ACC112 (cell line): Measurements from ENCODE around the gene E2F2.
"Not testable (repeated sequence)": the region's sequence is repeated elsewhere in the genome, so short reads cannot be mapped to it uniquely, and the experiment has no call there.

Experiments
- H2AFZ ChIP-seq: fragments of 200-600 bp; sonication (generic); one replicate; pipeline ENCODE4 v1.6.0; 2017; ENCODE audit warnings: antibody characterized with exemption, low read length; ENCODE audit not compliant: unreplicated experiment
- H3K27ac ChIP-seq: fragments of 200-600 bp; sonication (generic); 2 replicates; pipeline ENCODE4 v1.5.1; 2014; ENCODE audit warnings: low read depth, mild to moderate bottlenecking, antibody characterized with exemption, low read length, moderate library complexity
- H3K27me3 ChIP-seq: fragments of 200-600 bp; sonication (generic); 2 replicates; pipeline ENCODE4 v1.6.1; 2014; ENCODE audit warnings: mild to moderate bottlenecking, antibody characterized with exemption, low read length, moderate library complexity, mixed read lengths; ENCODE audit not compliant: insufficient read depth
- H3K36me3 ChIP-seq: fragments of 200-600 bp; sonication (generic); 2 replicates; pipeline ENCODE4 v1.6.1; 2016; ENCODE audit warnings: mild to moderate bottlenecking, antibody characterized with exemption, low read length, moderate library complexity, mixed read lengths; ENCODE audit not compliant: insufficient read depth
- H3K4me1 ChIP-seq: fragments of 200-600 bp; sonication (generic); one replicate; pipeline ENCODE4 v1.6.1; 2016; ENCODE audit warnings: low read length, mixed read lengths; ENCODE audit not compliant: insufficient read depth, unreplicated experiment, control insufficient read depth
- H3K4me3 ChIP-seq: fragments of 200-600 bp; sonication (generic); 2 replicates; pipeline ENCODE4 v1.5.1; 2014; ENCODE audit warnings: mild to moderate bottlenecking, low read depth, low read length
- H3K79me2 ChIP-seq: fragments of 200-600 bp; sonication (generic); one replicate; pipeline ENCODE4 v1.6.0; 2016; ENCODE audit warnings: low read length; ENCODE audit not compliant: control insufficient read depth, unreplicated experiment, insufficient read depth

The E2F2 gene

DNA sequence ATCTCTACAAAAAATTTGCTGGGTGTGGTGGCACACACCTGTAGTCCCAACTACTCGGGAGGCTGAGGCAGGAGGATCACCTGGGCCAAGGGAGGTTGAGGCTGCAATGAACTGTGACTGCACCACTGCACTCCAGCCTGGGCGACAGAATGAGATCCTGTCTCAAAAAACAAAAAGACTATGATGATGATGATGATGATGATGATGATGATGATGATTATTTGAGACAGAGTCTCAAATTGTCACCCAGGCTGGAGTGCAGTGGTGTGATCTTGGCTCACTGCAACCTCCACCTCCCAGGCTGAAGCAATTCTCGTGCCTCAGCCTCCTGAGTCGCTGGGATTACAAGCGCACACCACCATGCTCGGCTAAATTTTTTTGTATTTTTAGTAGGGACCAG, 38.3 kb downstream of the E2F2 start:
- H3K36me3 ChIP-seq, H3K4me1 ChIP-seq, H2AFZ ChIP-seq, H3K27me3 ChIP-seq, H3K79me2 ChIP-seq, H3K27ac ChIP-seq, H3K4me3 ChIP-seq: not testable (repeated sequence)

GRCh38 chr1:23492132-23492720, 38.8 kb downstream of the E2F2 start:
- no peak overlapping the region for H3K27ac ChIP-seq
- H3K4me3 ChIP-seq = no peak overlapping the region
- peaks cover 3% of the 10 kb centered on the region for H3K4me1 ChIP-seq
- no peaks in the 10 kb centered on the region for H3K79me2 ChIP-seq
- no peak overlapping the region for H2AFZ ChIP-seq
- H3K36me3 ChIP-seq = no peaks in the 10 kb centered on the region
- H3K27me3 ChIP-seq = no peaks in the 10 kb centered on the region

DNA sequence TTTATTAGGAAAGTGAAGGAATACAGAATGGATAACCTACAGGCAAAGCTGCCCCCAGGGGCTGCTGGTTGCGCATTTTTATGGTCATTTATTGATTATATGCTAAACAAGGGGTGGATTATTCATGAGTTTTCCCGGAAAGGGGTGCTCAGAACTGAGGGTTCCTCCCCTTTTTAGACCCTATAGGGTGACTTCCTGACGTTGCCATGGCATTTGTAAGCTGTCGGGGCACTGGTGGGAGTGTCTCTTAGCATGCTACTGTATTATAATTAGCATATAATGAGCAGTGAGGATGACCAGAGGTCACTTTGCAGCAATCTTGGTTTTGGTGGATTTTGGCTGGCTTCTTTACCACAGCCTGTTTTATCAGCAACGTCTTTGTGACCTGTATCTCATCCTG, 41.2 kb downstream of the E2F2 start:
- Histone ChIP-seq H2AFZ (no peak overlapping the region), H3K36me3 (no peaks in the 10 kb centered on the region), H3K27ac (no peak overlapping the region), H3K79me2 (no peaks in the 10 kb centered on the region), H3K4me3 (no peak overlapping the region), H3K4me1 (peaks cover 4% of the 10 kb centered on the region), H3K27me3 (no peaks in the 10 kb centered on the region)

GRCh38 chr1:23485002-23485332, 46.1 kb downstream of the E2F2 start:
- H3K4me3 ChIP-seq = peak overlapping the region; percentile 94
- H3K27me3 ChIP-seq = no peaks in the 10 kb centered on the region

DNA sequence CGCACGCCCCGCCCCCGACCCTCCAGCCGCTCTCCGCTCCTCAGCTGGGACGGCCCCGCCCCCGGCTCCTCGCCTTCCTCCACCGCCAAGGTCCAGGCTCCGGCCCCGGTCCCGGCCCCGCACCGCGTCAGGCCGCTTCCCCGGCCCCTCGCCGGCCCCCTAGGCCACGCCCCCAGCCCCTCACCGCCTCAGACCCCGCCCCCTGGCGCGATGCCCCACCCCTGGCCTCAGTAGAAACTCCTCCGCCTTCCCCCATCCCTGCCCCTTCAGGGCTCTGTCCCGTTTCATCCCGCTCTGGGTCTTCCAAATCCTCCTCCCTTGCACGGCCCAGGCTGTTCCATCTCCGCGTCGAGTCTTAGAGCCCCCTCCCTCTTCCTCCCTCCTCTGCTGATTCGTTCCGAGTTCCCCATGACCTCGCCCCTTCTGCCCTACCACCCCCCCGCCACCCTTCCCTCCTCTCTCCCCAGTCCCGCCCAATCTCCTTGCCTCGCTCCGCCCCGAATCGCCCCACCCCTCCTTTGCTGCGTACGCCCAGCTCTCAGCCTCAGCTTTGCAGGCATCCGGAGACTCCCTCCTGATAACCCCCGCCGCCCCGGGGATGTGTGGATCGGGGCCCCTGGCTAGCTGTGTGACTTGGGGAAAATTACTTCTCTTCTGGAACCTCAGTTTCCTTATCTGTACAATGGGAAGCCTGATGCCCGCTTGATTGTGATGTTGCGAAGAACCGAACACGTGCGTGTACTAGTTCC, 46.6 kb downstream of the E2F2 start:
- peaks cover 25% of the 10 kb centered on the region for H3K4me1 ChIP-seq
- H3K27ac ChIP-seq = no peak overlapping the region; the same call in 1 of the 2 replicates
- H3K79me2 ChIP-seq = peaks cover 29% of the 10 kb centered on the region
- peak overlapping the region; percentile 9 for H2AFZ ChIP-seq
- peak overlapping the region; percentile 94 for H3K4me3 ChIP-seq
- H3K36me3 ChIP-seq = no peaks in the 10 kb centered on the region
- H3K27me3 ChIP-seq = no peaks in the 10 kb centered on the region

More at GRCh38 chr1:23485002-23485332, 46.1 kb downstream of the E2F2 start:
- peaks cover 29% of the 10 kb centered on the region for H3K79me2 ChIP-seq
- H2AFZ ChIP-seq = peak overlapping the region; percentile 9
- no peak overlapping the region for H3K27ac ChIP-seq
- H3K4me1 ChIP-seq = peaks cover 22% of the 10 kb centered on the region
- no peaks in the 10 kb centered on the region for H3K36me3 ChIP-seq

DNA sequence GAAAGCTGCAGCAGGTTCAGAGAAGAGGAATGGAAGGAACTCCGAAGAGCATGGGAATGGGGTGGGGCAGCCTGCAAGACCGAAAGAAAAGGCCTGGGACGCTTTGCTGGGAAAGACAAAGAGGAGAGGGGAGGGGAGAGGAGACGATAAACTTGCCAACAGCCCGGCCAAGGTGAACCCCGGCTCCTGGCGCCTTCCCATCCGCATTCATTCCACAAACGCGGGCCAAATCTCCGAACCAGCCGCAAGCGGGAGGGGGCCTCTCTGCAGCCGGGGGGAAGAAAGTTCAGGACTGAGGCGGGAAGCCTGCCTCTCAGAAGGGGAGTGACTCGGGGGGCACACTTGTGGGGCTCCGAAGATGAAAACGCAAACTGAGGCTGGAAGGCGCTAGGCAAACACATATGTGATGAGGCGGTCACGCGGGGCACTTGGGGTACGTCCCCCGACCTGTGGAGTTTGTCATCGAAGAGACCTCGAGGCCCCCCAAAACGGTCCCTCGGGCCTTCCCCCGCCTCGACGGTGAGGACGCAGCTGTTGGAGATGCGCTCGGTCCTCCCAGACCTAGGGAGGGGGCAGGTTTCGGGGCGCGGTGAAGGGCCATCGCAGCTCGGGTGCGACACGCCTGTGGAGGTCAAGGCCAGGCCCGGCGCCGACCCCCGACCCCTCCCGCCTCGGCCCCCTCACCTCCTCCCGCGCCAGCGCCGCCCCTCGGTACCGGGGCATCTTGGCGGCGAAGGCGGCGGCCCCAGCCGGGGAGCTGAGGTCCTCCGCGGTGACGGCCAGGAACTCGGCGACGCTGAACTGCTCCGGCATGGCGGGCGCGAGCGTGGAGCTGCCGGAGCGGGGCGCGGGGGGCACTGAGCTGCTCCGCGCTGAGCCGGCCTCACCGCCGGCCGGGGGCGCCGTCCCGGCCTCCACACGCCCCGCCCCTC, 47.4 kb downstream of the E2F2 start, which contains the start of gene ASAP3:
TSS of gene ASAP3 (minus strand) at position 859 of the 932 bp plus-strand sequence. CDS start at position 813, 46 bp downstream.
- H3K4me3 ChIP-seq = peak within 1 kb of the TSS; percentile 94
- no peak within 1 kb of the TSS; the same call in 1 of the 2 replicates for H3K27ac ChIP-seq

GRCh38 chr1:23481904-23482303, 49.1 kb downstream of the E2F2 start:
- H3K36me3 ChIP-seq = no peaks in the 10 kb centered on the region
- H3K27ac ChIP-seq = no peak overlapping the region
- peaks cover 29% of the 10 kb centered on the region for H3K79me2 ChIP-seq
- peaks cover 34% of the 10 kb centered on the region for H3K4me1 ChIP-seq
- no peaks in the 10 kb centered on the region for H3K27me3 ChIP-seq
- no peak overlapping the region for H2AFZ ChIP-seq
- H3K4me3 ChIP-seq = no peak overlapping the region; the same call in 1 of the 2 replicates

More for the DNA sequence above, 47.4 kb downstream of the E2F2 start, which contains the start of gene ASAP3:
- Histone ChIP-seq H2AFZ (peak within 1 kb of the TSS; percentile 95), H3K27me3 (no peaks in the 10 kb centered on the region), H3K79me2 (peaks cover 29% of the 10 kb centered on the region), H3K36me3 (no peaks in the 10 kb centered on the region), H3K4me1 (peaks cover 33% of the 10 kb centered on the region)

GRCh38 chr1:23481026-23481597, 49.9 kb downstream of the E2F2 start:
- H3K27me3 ChIP-seq = no peaks in the 10 kb centered on the region
- no peaks in the 10 kb centered on the region for H3K36me3 ChIP-seq
- H3K27ac ChIP-seq = no peak overlapping the region
- no peak overlapping the region for H3K4me3 ChIP-seq
- peaks cover 39% of the 10 kb centered on the region for H3K4me1 ChIP-seq
- H2AFZ ChIP-seq = no peak overlapping the region
- H3K79me2 ChIP-seq = peaks cover 33% of the 10 kb centered on the region

GRCh38 chr1:23480187-23481025, 50.6 kb downstream of the E2F2 start:
- H3K4me1 ChIP-seq = peaks cover 44% of the 10 kb centered on the region
- peaks cover 33% of the 10 kb centered on the region for H3K79me2 ChIP-seq
- H3K27ac ChIP-seq = peak overlapping the region; percentile 69; the same call in 1 of the 2 replicates
- no peaks in the 10 kb centered on the region for H3K27me3 ChIP-seq
- H2AFZ ChIP-seq = no peak overlapping the region
- no peaks in the 10 kb centered on the region for H3K36me3 ChIP-seq
- H3K4me3 ChIP-seq = no peak overlapping the region

GRCh38 chr1:23479666-23479941, 51.4 kb downstream of the E2F2 start:
- Histone ChIP-seq H2AFZ (no peak overlapping the region), H3K27me3 (no peaks in the 10 kb centered on the region), H3K27ac (peak overlapping the region; percentile 69), H3K4me3 (no peak overlapping the region), H3K79me2 (peaks cover 33% of the 10 kb centered on the region), H3K4me1 (peaks cover 48% of the 10 kb centered on the region), H3K36me3 (no peaks in the 10 kb centered on the region)
